ENCODE data around the gene GJA4. TPM values are rescaled to one million over a fixed set of nuclear protein-coding genes. Genes with fewer than 3 reads are reported as not detected.
"Not testable (repeated sequence)": the region's sequence is repeated elsewhere in the genome, so short reads cannot be mapped to it uniquely, and the experiment has no call there.

Gene GJA4
- total RNA-seq, 2 donors from 2014 or later, result 9.0 TPM

- H3K4me1 Mint-ChIP-seq, result peaks cover 3% of the 10 kb centered on the region
- H3K36me3 Mint-ChIP-seq (ENCODE audit: low read depth), result no peaks in the 10 kb centered on the region
- WGBS, 2 experiments (ENCODE audit: insufficient coverage in 1 of 2, insufficient read length in 1 of 2), result 86 to 90% methylated on average over 15 to 16 of the region's 16 CpGs
- no peak for DNase-seq
- no peaks in the 10 kb centered on the region for H3K9me3 ChIP-seq (ENCODE audit: control insufficient read depth, low read length)
- no peaks in the 10 kb centered on the region for H3K27me3 ChIP-seq (ENCODE audit: control insufficient read depth, insufficient read depth, low read length, poor library complexity, severe bottlenecking)
- TF ChIP-seq, protein P1, sequence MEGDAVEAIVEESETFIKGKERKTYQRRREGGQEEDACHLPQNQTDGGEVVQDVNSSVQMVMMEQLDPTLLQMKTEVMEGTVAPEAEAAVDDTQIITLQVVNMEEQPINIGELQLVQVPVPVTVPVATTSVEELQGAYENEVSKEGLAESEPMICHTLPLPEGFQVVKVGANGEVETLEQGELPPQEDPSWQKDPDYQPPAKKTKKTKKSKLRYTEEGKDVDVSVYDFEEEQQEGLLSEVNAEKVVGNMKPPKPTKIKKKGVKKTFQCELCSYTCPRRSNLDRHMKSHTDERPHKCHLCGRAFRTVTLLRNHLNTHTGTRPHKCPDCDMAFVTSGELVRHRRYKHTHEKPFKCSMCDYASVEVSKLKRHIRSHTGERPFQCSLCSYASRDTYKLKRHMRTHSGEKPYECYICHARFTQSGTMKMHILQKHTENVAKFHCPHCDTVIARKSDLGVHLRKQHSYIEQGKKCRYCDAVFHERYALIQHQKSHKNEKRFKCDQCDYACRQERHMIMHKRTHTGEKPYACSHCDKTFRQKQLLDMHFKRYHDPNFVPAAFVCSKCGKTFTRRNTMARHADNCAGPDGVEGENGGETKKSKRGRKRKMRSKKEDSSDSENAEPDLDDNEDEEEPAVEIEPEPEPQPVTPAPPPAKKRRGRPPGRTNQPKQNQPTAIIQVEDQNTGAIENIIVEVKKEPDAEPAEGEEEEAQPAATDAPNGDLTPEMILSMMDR (conservative IDR thresholded peaks at IDR 0.05), result no peak
- H3K4me3 Mint-ChIP-seq, result no peak overlapping the region
- no peaks in the 10 kb centered on the region for H3K36me3 ChIP-seq (ENCODE audit: control insufficient read depth, insufficient read depth, low read length)
- no peaks in the 10 kb centered on the region for H3K9me3 Mint-ChIP-seq
- no peak overlapping the region for H3K4me3 ChIP-seq (ENCODE audit: low read length)
- H3K9ac ChIP-seq (ENCODE audit: extremely low read depth, low read length, poor library complexity, severe bottlenecking), result no peak overlapping the region
- no peak overlapping the region for H3K27ac ChIP-seq (ENCODE audit: low read depth, low read length)
- H3K27me3 Mint-ChIP-seq (ENCODE audit: insufficient read depth), result no peaks in the 10 kb centered on the region
- no peak overlapping the region for H3K27ac Mint-ChIP-seq
- H3K4me1 ChIP-seq (ENCODE audit: control insufficient read depth, insufficient read depth, low read length), result peaks cover 15% of the 10 kb centered on the region
These were observed 21.0 kb upstream of the GJA4 start for GRCh38 chr1:34771573-34772371.

DNA sequence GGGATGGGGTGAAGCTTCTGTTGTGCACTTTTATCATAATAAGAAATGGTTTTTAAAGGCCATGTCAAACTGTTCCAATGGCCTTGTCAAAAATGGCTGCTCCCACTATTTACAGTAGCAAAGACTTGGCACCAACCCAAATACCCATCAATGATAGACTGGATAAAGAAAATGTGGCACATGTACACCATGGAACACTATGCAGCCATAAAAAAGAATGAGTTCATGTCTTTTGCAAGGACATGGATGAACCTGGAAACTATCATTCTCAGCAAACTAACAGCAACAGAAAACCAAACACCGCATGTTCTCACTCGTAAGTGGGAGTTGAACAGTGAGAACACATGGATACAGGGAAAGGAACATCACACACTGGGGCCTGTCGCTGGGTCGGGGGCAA is 19.7 kb upstream of the GJA4 start:
- not testable (repeated sequence) for H3K27me3 Mint-ChIP-seq (ENCODE audit: insufficient read depth); H3K4me1 Mint-ChIP-seq; H3K9ac ChIP-seq (ENCODE audit: extremely low read depth, low read length, poor library complexity, severe bottlenecking); H3K27ac Mint-ChIP-seq; H3K27me3 ChIP-seq (ENCODE audit: control insufficient read depth, insufficient read depth, low read length, poor library complexity, severe bottlenecking); H3K36me3 ChIP-seq (ENCODE audit: control insufficient read depth, insufficient read depth, low read length); H3K36me3 Mint-ChIP-seq (ENCODE audit: low read depth); H3K9me3 Mint-ChIP-seq; H3K27ac ChIP-seq (ENCODE audit: low read depth, low read length); DNase-seq; H3K9me3 ChIP-seq (ENCODE audit: control insufficient read depth, low read length); H3K4me3 Mint-ChIP-seq; H3K4me3 ChIP-seq (ENCODE audit: low read length)
- peaks cover 22% of the 10 kb centered on the region for H3K4me1 ChIP-seq (ENCODE audit: control insufficient read depth, insufficient read depth, low read length)
- 89 to 94% methylated on average over 4 of the region's 4 CpGs for WGBS, 2 experiments (ENCODE audit: insufficient coverage in 1 of 2, insufficient read length in 1 of 2)

DNA sequence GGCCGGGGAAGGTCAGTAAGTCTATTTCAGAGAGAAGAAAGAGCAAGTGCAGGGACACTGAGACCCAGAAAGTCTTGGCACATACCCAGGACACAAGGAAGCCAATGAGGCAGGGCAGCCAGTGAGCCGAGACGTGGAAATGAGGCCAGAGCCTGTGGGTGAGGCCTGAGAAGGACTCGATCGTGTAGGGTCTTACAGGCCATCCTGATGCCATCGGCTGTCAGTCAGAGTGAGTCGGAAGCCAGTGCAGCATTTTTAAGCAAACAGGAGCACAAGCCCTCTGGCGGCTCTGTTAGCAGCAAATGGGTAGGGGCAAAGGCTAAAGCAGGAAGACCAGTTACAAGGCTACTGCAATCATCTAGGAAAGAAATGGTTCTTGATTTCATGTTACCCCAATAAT is 17.8 kb upstream of the GJA4 start:
- Histone ChIP-seq H3K4me3 (ENCODE audit: low read length) (no peak overlapping the region), H3K36me3 (ENCODE audit: control insufficient read depth, insufficient read depth, low read length) (no peaks in the 10 kb centered on the region), H3K9me3 (ENCODE audit: control insufficient read depth, low read length) (no peaks in the 10 kb centered on the region), H3K4me1 (ENCODE audit: control insufficient read depth, insufficient read depth, low read length) (peaks cover 22% of the 10 kb centered on the region), H3K27ac (ENCODE audit: low read depth, low read length) (no peak overlapping the region), H3K27me3 (ENCODE audit: control insufficient read depth, insufficient read depth, low read length, poor library complexity, severe bottlenecking) (no peaks in the 10 kb centered on the region), H3K9ac (ENCODE audit: extremely low read depth, low read length, poor library complexity, severe bottlenecking) (no peak overlapping the region)
- DNase-seq, result no peak
- peaks cover 14% of the 10 kb centered on the region for H3K4me1 Mint-ChIP-seq
- H3K27me3 Mint-ChIP-seq (ENCODE audit: insufficient read depth), result peaks cover 4% of the 10 kb centered on the region
- no peaks in the 10 kb centered on the region for H3K9me3 Mint-ChIP-seq
- 84 to 88% methylated on average over 8 of the region's 8 CpGs for WGBS, 2 experiments (ENCODE audit: insufficient coverage in 1 of 2, insufficient read length in 1 of 2)
- H3K27ac Mint-ChIP-seq, result no peak overlapping the region
- no peak overlapping the region for H3K4me3 Mint-ChIP-seq
- H3K36me3 Mint-ChIP-seq (ENCODE audit: low read depth), result no peaks in the 10 kb centered on the region
- TF ChIP-seq, protein P1 (conservative IDR thresholded peaks at IDR 0.05), result no peak
